CD4-positive, alpha-beta T cell (primary cell): Measurements from ENCODE around the gene SMCR8. TPM values are rescaled to one million over a fixed set of nuclear protein-coding genes. Genes with fewer than 3 reads are reported as not detected.

ENCODE experiments used
- ATAC-seq: fragments of 200-7000 bp; cut with Tn5 transposase; one replicate; pipeline ENCODE4 v1.10.0; 2022; ENCODE audit warnings: mild to moderate bottlenecking; ENCODE audit not compliant: poor library complexity
- CTCF ChIA-PET: fragments of 350-600 bp; sonication (Branson Sonifier 250); formaldehyde crosslinking; loops from one replicate; lab custom pipeline; 2021; ENCODE audit warnings: antibody characterized with exemption, inconsistent platforms; lab: Charles Lee
- POLR2A ChIA-PET: fragments of 350-600 bp; sonication (Branson Sonifier 250); formaldehyde crosslinking; loops from one replicate; lab custom pipeline; 2021; ENCODE audit warnings: antibody characterized with exemption, inconsistent platforms; lab: Charles Lee
- DNase-seq, 14 experiments: peaks; one replicate each; pipeline ENCODE4 v3.0.0-alpha.2; 2013 to 2020; ENCODE audit warnings: mixed read lengths in 2 of 14
- H3K27ac ChIP-seq, 2 donors: one replicate each; pipeline versions ENCODE4 v1.5.1 to v1.7.0; 2013; ENCODE audit warnings: low read length in 2 of 2, low read depth in 1 of 2, mild to moderate bottlenecking in 1 of 2
- H3K27me3 ChIP-seq, 2 experiments: 1 replicate in 1 of 2; 2 replicates in 1 of 2; pipeline versions ENCODE4 v1.6.1 to v1.7.0; 2013; ENCODE audit warnings: low read length in 2 of 2, control low read depth in 1 of 2, mild to moderate bottlenecking in 1 of 2, moderate library complexity in 1 of 2; ENCODE audit not compliant: insufficient read depth in 2 of 2, control insufficient read depth in 1 of 2
- H3K36me3 ChIP-seq: one replicate; pipeline ENCODE4 v1.6.1; 2013; ENCODE audit warnings: low read length, control low read depth; ENCODE audit not compliant: insufficient read depth
- H3K4me1 ChIP-seq: one replicate; pipeline ENCODE4 v1.6.1; 2013; ENCODE audit warnings: low read length, control low read depth; ENCODE audit not compliant: insufficient read depth
- H3K4me3 ChIP-seq: one replicate; pipeline ENCODE4 v1.5.1; 2013; ENCODE audit warnings: mild to moderate bottlenecking, low read length, moderate library complexity
- H3K9me3 ChIP-seq, 2 experiments: 1 replicate in 1 of 2; 2 replicates in 1 of 2; pipeline versions ENCODE4 v1.6.1 to v1.7.0; 2013; ENCODE audit warnings: low read length in 2 of 2, mild to moderate bottlenecking in 2 of 2, control low read depth in 1 of 2, moderate library complexity in 1 of 2; ENCODE audit not compliant: control insufficient read depth in 1 of 2, insufficient read depth in 1 of 2
- H3K27ac Mint-ChIP-seq: one replicate; pipeline ENCODE4 v1.8.0; 2020; ENCODE audit warnings: mixed read lengths
- H3K27me3 Mint-ChIP-seq: one replicate; pipeline ENCODE4 v1.8.0; 2021; ENCODE audit warnings: mixed read lengths
- H3K36me3 Mint-ChIP-seq: one replicate; pipeline ENCODE4 v1.8.0; 2021; ENCODE audit warnings: low read depth, mixed read lengths
- H3K4me1 Mint-ChIP-seq: one replicate; pipeline ENCODE4 v1.8.0; 2021; ENCODE audit warnings: low read depth, mixed read lengths
- H3K4me3 Mint-ChIP-seq: one replicate; pipeline ENCODE4 v1.8.0; 2020; ENCODE audit warnings: mild to moderate bottlenecking, mixed read lengths
- H3K9me3 Mint-ChIP-seq: one replicate; pipeline ENCODE4 v1.8.0; 2020; ENCODE audit warnings: mixed read lengths
- CTCF ChIP-seq: fragments of 200-600 bp; IDR thresholded peaks from one replicate; pipeline ENCODE4 v1.8.0; 2022; ENCODE audit warnings: antibody characterized with exemption, mild to moderate bottlenecking
- intact Hi-C, 2 experiments: fragments of 100-400 bp; cut with DNase I in 1 of 2; cut with micrococcal nuclease in 1 of 2; formaldehyde crosslinking; loops; one replicate each; pipeline versions ENCODE4 v1.15.1 to v1.9.0; 2023 to 2025; cut with DNase I, micrococcal nuclease
- total RNA-seq, 174 experiments: library from RNA in 2 of 174; stranded (reverse) in 2 of 174; gene quantifications; one replicate each; pipeline ENCODE4 v1.2.3 and lab custom pipeline; 2021 to 2026

Gene SMCR8
- total RNA-seq, 2 experiments from 2014 or later, result 52.2 to 54.5 TPM

GRCh38 chr17:18267927-18268711 lies 47.0 kb upstream of the SMCR8 start:
- ChIA-PET POLR2A (no interaction called here), CTCF (no interaction called here)
- no peak for TF ChIP-seq CTCF
- Histone ChIP-seq H3K4me3 (no peak overlapping the region), H3K36me3 (peaks cover 24% of the 10 kb centered on the region), H3K27ac (no peak overlapping the region), H3K4me1 (peaks cover 9% of the 10 kb centered on the region), H3K27me3 (no peaks in the 10 kb centered on the region), H3K9me3 (no peaks in the 10 kb centered on the region)
- Mint-ChIP-seq H3K9me3 (no peaks in the 10 kb centered on the region), H3K36me3 (peaks cover 8% of the 10 kb centered on the region), H3K4me1 (peaks cover 3% of the 10 kb centered on the region), H3K4me3 (no peak overlapping the region), H3K27ac (no peak overlapping the region), H3K27me3 (no peaks in the 10 kb centered on the region)
- intact Hi-C loops, result no loop called here
- DNase-seq (no peak), ATAC-seq (no peak)

DNA sequence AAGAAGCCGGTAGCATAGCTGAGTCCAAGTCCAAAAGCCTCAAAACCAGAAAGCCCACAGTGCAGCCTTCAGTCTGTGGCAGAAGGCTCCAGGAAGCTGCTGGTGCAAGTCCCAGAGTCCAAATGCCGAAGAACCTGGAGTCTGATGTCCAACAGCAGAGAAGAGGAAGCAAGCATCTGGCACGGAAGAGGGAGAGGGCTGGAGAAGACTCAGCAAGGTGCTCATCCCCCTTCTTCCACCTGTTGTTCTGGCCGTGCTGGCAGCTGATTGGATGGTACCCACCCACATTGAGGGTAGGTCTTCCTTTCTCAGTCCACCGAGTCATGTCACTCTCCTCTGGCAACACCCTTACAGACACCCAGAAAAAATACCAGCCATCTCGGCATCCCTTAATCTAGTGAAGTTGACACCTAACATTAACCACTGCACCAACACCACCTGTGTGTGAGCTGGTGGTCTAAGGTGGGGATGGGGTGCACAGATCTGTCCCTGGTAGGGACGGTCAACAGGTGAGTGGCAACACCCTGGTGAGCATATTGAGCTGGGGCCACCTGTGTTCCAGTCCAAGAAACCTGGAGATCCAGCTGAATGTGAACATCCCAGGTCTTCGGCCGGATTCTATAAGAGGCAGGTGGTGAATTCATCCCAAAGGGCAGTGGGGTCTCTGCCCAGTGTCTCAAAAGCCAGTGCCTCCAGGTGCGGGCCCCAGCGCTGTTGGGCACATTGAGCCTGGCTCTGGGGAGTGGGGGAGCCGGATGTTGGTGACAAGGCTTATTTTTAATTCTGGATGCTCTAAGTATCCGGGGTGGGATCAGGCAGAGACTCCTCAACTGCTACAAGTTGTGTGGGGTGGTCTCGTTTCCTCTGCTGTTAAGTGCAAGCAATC lies 44.8 kb upstream of the SMCR8 start:
- H3K4me1 Mint-ChIP-seq, result no peaks in the 10 kb centered on the region
- no peak for TF ChIP-seq CTCF
- Histone ChIP-seq H3K27me3 (no peaks in the 10 kb centered on the region), H3K9me3 (no peaks in the 10 kb centered on the region), H3K4me3 (no peak overlapping the region), H3K4me1 (peaks cover 9% of the 10 kb centered on the region), H3K27ac (no peak overlapping the region), H3K36me3 (peaks cover 16% of the 10 kb centered on the region)
- H3K27me3 Mint-ChIP-seq, result no peaks in the 10 kb centered on the region
- no peaks in the 10 kb centered on the region for H3K9me3 Mint-ChIP-seq
- ATAC-seq (no peak), DNase-seq (no peak)
- H3K4me3 Mint-ChIP-seq, result no peak overlapping the region
- CTCF ChIA-PET, result no interaction called here
- peaks cover 5% of the 10 kb centered on the region for H3K36me3 Mint-ChIP-seq
- H3K27ac Mint-ChIP-seq, result peak overlapping the region; percentile 30
- intact Hi-C loops, result no loop called here
- POLR2A ChIA-PET, result no interaction called here

- Mint-ChIP-seq H3K9me3 (no peaks in the 10 kb centered on the region), H3K27me3 (no peaks in the 10 kb centered on the region), H3K27ac (no peak overlapping the region), H3K4me1 (no peaks in the 10 kb centered on the region), H3K36me3 (peaks cover 50% of the 10 kb centered on the region), H3K4me3 (no peak overlapping the region)
- Histone ChIP-seq H3K4me1 (no peaks in the 10 kb centered on the region), H3K9me3 (no peaks in the 10 kb centered on the region), H3K36me3 (peaks cover 65% of the 10 kb centered on the region), H3K4me3 (no peak overlapping the region), H3K27ac (no peak overlapping the region), H3K27me3 (no peaks in the 10 kb centered on the region)
- POLR2A ChIA-PET, result no interaction called here
- intact Hi-C loops, result no loop called here
- ATAC-seq (no peak), DNase-seq (no peak)
- TF ChIP-seq CTCF, result no peak
- CTCF ChIA-PET, result interaction anchor here (0.7 kb wide), 1 partner anchor 780 kb away, joined by 3 read pairs; no protein-coding TSS in a partner anchor
Observed at GRCh38 chr17:18277076-18277475, 38.0 kb upstream of the SMCR8 start.
